Upper lobe of left lung (tissue), 6 donors: Measurements from ENCODE around the gene ADCY5. TPM values are rescaled to one million over a fixed set of nuclear protein-coding genes. Genes with fewer than 3 reads are reported as not detected.

Source experiments
- ATAC-seq, 2 donors: fragments of 200-7000 bp; cut with Tn5 transposase; one replicate each; pipeline ENCODE4 v1.9.1; 2022; ENCODE audit warnings: mild to moderate bottlenecking in 2 of 2, moderate library complexity in 2 of 2; ENCODE audit not compliant: low FRiP score in 2 of 2
- DNase-seq, 2 donors: peaks; one replicate each; pipeline ENCODE4 v3.0.0-alpha.2; 2019 to 2020
- H3K27ac ChIP-seq, 4 donors: fragments of 200-600 bp; sonication (generic); one replicate each; pipeline ENCODE4 v1.5.1; 2016 to 2019
- H3K27me3 ChIP-seq, 4 donors: fragments of 200-600 bp; sonication (generic); one replicate each; pipeline ENCODE4 v1.5.1; 2017 to 2019
- H3K36me3 ChIP-seq, 4 donors: fragments of 200-600 bp; sonication (generic); one replicate each; pipeline ENCODE4 v1.5.1; 2016 to 2019
- H3K4me1 ChIP-seq, 4 donors: fragments of 200-600 bp; sonication (generic); one replicate each; pipeline ENCODE4 v1.5.1; 2018 to 2019
- H3K4me3 ChIP-seq, 4 donors: fragments of 200-600 bp; sonication (generic); one replicate each; pipeline ENCODE4 v1.5.1; 2017 to 2019; ENCODE audit warnings: mild to moderate bottlenecking in 2 of 4, moderate library complexity in 1 of 4
- H3K9me3 ChIP-seq, 4 donors: fragments of 200-600 bp; sonication (generic); one replicate each; pipeline ENCODE4 v1.5.1; 2018 to 2019
- EP300 ChIP-seq, 4 donors: sonication (generic); formaldehyde crosslinking; IDR thresholded peaks; one replicate each; pipeline ENCODE4 v1.5.1; 2017; ENCODE audit warnings: antibody characterized with exemption in 4 of 4, control low read depth in 2 of 4
- POLR2A ChIP-seq, 4 donors: fragments of 450-650 bp; IDR thresholded peaks; one replicate each; pipeline ENCODE4 v1.5.1; 2016 to 2017; ENCODE audit warnings: antibody characterized with exemption in 4 of 4, mild to moderate bottlenecking in 2 of 4
- POLR2AphosphoS5 ChIP-seq, 2 donors: sonication (generic); formaldehyde crosslinking; IDR thresholded peaks; one replicate each; pipeline ENCODE4 v1.5.1; 2017; ENCODE audit warnings: antibody characterized with exemption in 2 of 2
- WGBS, 2 donors: methylation state at CpG; one replicate each; pipeline ENCODE4 v1.1.5; 2017 to 2018; 5-methylcytosine and 5-hydroxymethylcytosine counted together
- total RNA-seq, 6 donors: library from RNA; depleted of rRNA in 4 of 6; stranded (reverse); fragments of >200 nt in 4 of 6; gene quantifications; one replicate each; pipeline versions ENCODE4 v1.1.0 to v1.2.1, GENCODE V29; 2016 to 2021
- TF ChIP-seq, protein P1 (sequence below), 6 experiments: fragments of 450-650 bp in 4 of 6; fragments of 200-600 bp in 2 of 6; sonication (generic) in 2 of 6; IDR thresholded peaks; one replicate each; pipeline ENCODE4 v1.5.1; 2016 to 2019; ENCODE audit warnings: antibody characterized with exemption in 6 of 6
- donor health status: DM: no; HTN: no; CAD: no; lungs with moderate emphysema.
- donor health status: DM: no; HTN: yes; CAD: no; lungs with severe emphysema.

ADCY5 gene
- total RNA-seq, 6 donors from 2014 or later: 2.1 to 23.0 (median 3.2) TPM

DNA sequence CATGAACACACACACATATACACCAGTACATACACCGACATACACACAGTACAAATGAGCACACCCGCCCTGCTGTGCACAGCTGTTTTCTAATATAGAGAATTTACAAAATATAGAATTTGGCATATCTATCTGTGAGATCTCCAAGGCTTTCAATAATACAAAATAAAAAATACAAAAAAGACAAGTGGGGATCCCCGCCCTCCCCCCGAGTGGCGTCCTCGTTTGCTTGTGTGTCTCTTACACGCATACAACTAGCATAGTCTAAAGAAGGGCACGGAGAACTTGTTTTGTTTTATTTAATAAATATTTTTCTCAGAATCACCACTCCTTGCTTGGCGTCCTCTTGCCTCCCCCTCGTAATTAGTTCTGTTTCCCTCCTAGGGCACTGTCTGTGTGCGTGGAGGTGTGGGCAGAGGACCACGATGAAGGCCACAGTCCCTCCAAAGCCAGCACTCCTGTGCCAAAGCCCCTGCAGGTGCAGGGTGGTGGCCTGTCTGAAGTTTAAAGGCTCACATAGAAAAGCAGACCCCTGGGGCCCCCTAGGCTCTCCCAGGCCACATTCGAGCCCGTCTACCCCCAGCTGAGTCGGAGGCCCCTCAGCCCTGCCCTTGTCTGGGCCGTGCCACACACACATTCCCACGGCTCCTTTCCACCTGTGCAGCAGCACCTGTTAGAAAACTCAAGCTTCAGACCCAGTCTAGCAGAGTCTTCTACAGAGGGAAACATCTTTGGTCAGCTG is 165.1 kb downstream of the ADCY5 start:
- no peaks in the 10 kb centered on the region for H3K9me3 ChIP-seq
- WGBS, 2 donors: 85 to 90% methylated on average over 14 to 17 of the region's 17 CpGs
- no peaks in the 10 kb centered on the region for H3K27me3 ChIP-seq
- ATAC-seq (no peak), DNase-seq (no peak)
- no peaks in the 10 kb centered on the region for H3K36me3 ChIP-seq
- TF ChIP-seq POLR2A (IDR thresholded peaks at IDR 0.05) (no peak), POLR2AphosphoS5 (IDR thresholded peaks at IDR 0.05) (no peak), EP300 (IDR thresholded peaks at IDR 0.05) (no peak)
- TF ChIP-seq, protein P1, sequence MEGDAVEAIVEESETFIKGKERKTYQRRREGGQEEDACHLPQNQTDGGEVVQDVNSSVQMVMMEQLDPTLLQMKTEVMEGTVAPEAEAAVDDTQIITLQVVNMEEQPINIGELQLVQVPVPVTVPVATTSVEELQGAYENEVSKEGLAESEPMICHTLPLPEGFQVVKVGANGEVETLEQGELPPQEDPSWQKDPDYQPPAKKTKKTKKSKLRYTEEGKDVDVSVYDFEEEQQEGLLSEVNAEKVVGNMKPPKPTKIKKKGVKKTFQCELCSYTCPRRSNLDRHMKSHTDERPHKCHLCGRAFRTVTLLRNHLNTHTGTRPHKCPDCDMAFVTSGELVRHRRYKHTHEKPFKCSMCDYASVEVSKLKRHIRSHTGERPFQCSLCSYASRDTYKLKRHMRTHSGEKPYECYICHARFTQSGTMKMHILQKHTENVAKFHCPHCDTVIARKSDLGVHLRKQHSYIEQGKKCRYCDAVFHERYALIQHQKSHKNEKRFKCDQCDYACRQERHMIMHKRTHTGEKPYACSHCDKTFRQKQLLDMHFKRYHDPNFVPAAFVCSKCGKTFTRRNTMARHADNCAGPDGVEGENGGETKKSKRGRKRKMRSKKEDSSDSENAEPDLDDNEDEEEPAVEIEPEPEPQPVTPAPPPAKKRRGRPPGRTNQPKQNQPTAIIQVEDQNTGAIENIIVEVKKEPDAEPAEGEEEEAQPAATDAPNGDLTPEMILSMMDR (IDR thresholded peaks at IDR 0.05): no peak
- no peak overlapping the region for H3K27ac ChIP-seq
- H3K4me1 ChIP-seq: no peaks in the 10 kb centered on the region
- no peak overlapping the region for H3K4me3 ChIP-seq

DNA sequence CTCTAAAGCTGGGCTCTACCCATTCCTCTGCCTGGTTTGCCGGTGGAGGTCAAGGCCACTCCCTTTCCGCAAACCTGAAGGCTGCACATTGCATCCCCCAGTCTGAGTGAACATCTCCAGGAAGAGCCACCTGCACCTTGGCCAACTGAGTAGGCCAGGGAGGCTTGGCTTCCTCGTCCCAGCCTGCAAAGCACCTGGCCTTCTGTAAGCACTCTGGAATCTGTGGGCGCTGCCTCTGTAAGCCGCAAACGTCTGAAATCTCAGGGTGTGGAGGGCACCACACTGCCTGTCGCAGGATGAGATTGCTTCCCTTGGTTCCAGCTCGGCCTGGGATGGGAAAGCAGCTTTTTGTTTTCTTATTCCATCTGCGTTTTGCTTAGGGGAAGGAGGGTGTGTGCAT is 165.8 kb downstream of the ADCY5 start:
- H3K9me3 ChIP-seq: no peaks in the 10 kb centered on the region
- no peak for DNase-seq
- H3K4me1 ChIP-seq: no peaks in the 10 kb centered on the region
- ATAC-seq: no peak
- no peak for TF ChIP-seq POLR2A (IDR thresholded peaks at IDR 0.05)
- TF ChIP-seq EP300 (IDR thresholded peaks at IDR 0.05): no peak
- TF ChIP-seq, protein P1 (IDR thresholded peaks at IDR 0.05): no peak
- no peak for TF ChIP-seq POLR2AphosphoS5 (IDR thresholded peaks at IDR 0.05)
- H3K36me3 ChIP-seq: no peaks in the 10 kb centered on the region
- H3K27ac ChIP-seq: no peak overlapping the region
- H3K27me3 ChIP-seq: no peaks in the 10 kb centered on the region
- no peak overlapping the region for H3K4me3 ChIP-seq
- WGBS, 2 donors: 84 to 86% methylated on average over 7 to 9 of the region's 9 CpGs

DNA sequence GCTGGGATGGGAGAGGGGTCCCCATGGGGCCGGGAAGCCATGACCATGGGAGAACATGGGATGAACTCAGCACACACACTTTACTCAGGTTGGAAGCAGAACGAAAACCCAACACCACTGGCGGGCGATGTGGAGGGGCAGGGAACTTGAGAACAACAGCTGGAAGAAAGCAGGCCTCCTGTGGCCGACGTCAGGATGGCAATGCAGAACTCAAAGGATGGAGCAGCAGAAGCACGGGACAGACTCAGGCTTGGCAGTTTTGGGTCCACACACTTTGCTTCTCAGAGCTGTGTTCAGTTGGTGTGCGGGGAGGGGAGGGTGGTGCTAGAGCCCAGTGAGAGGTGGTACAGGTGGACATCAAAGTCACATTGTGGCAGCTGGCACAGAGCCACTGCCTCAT is 166.4 kb downstream of the ADCY5 start:
- TF ChIP-seq, protein P1 (IDR thresholded peaks at IDR 0.05): no peak
- no peak for TF ChIP-seq EP300 (IDR thresholded peaks at IDR 0.05)
- no peak for TF ChIP-seq POLR2AphosphoS5 (IDR thresholded peaks at IDR 0.05)
- no peak for TF ChIP-seq POLR2A (IDR thresholded peaks at IDR 0.05)
- Histone ChIP-seq H3K36me3 (no peaks in the 10 kb centered on the region), H3K9me3 (no peaks in the 10 kb centered on the region), H3K27ac (no peak overlapping the region), H3K27me3 (no peaks in the 10 kb centered on the region), H3K4me3 (no peak overlapping the region), H3K4me1 (no peaks in the 10 kb centered on the region)
- 88 to 89% methylated on average over 8 of the region's 8 CpGs for WGBS, 2 donors
- DNase-seq (no peak), ATAC-seq (no peak)

DNA sequence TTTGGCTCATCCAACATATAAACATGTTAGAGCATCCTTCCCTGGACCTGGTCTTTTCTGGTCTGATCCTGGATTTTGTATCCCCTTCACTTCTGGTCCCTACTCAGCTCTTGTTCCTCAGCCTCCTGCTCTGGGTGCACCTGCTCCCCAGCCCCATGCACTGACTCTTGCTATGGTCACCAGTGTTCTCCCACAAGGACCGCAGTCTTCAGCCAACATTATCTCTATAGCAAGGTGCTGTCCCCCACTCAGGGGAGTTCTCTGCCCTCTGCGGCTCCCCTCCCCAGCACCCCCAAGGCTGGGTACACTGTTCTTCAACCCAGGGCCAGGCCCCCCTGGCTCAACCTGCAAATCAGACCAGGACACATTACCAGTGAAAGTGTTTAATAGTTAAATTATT is 167.0 kb downstream of the ADCY5 start:
- Histone ChIP-seq H3K27ac (no peak overlapping the region), H3K9me3 (no peaks in the 10 kb centered on the region), H3K36me3 (no peaks in the 10 kb centered on the region), H3K4me3 (no peak overlapping the region), H3K4me1 (no peaks in the 10 kb centered on the region), H3K27me3 (no peaks in the 10 kb centered on the region)
- 88 to 97% methylated on average over 2 of the region's 2 CpGs for WGBS, 2 donors
- no peak for TF ChIP-seq POLR2A (IDR thresholded peaks at IDR 0.05)
- TF ChIP-seq, protein P1 (IDR thresholded peaks at IDR 0.05): no peak
- no peak for TF ChIP-seq POLR2AphosphoS5 (IDR thresholded peaks at IDR 0.05)
- no peak for TF ChIP-seq EP300 (IDR thresholded peaks at IDR 0.05)
- no peak for ATAC-seq
- DNase-seq: no peak

DNA sequence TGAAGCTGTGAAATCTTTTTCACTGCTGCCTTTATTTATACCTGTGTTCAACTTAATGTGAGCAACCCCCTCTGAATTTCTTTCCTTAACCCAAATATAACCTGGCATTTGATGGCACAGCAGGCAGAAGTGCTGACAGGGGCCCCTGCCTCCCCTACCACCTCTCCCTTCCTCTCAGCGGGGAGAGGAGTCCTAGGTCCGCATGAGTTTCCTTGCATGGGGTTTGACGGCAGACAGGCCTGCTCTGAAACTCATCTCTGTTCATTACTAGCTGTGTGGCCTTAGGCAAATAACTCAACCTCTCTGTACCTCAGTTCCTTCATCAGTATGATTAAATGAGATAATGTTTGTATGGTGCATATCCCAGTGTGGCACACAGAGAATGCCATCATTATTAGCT is 167.5 kb downstream of the ADCY5 start:
- no peaks in the 10 kb centered on the region for H3K27me3 ChIP-seq

More for the DNA sequence above, 167.5 kb downstream of the ADCY5 start:
- Histone ChIP-seq H3K36me3 (no peaks in the 10 kb centered on the region), H3K4me1 (no peaks in the 10 kb centered on the region), H3K9me3 (no peaks in the 10 kb centered on the region), H3K27ac (no peak overlapping the region), H3K4me3 (no peak overlapping the region)
- 83 to 93% methylated on average over 3 of the region's 3 CpGs for WGBS, 2 donors
- DNase-seq (no peak), ATAC-seq (no peak)
- no peak for TF ChIP-seq EP300 (IDR thresholded peaks at IDR 0.05)
